Vagina (tissue), 2 donors: Measurements from ENCODE around the gene STK11IP.

Experiments used
- POLR2AphosphoS5 ChIP-seq, 2 donors: sonication (generic); formaldehyde crosslinking; IDR thresholded peaks; one replicate each; pipeline ENCODE4 v1.9.0; 2017; ENCODE audit warnings: antibody characterized with exemption in 2 of 2, mild to moderate bottlenecking in 2 of 2, low read depth in 1 of 2; ENCODE audit not compliant: insufficient read depth in 1 of 2
- TF ChIP-seq, protein P1 (sequence below), 3 experiments: fragments of 450-650 bp in 2 of 3; fragments of 200-600 bp in 1 of 3; sonication (generic) in 1 of 3; IDR thresholded peaks; one replicate each; pipeline ENCODE4 v1.5.1; 2017 to 2019; ENCODE audit warnings: antibody characterized with exemption in 3 of 3, mild to moderate bottlenecking in 2 of 3, moderate library complexity in 2 of 3

DNA sequence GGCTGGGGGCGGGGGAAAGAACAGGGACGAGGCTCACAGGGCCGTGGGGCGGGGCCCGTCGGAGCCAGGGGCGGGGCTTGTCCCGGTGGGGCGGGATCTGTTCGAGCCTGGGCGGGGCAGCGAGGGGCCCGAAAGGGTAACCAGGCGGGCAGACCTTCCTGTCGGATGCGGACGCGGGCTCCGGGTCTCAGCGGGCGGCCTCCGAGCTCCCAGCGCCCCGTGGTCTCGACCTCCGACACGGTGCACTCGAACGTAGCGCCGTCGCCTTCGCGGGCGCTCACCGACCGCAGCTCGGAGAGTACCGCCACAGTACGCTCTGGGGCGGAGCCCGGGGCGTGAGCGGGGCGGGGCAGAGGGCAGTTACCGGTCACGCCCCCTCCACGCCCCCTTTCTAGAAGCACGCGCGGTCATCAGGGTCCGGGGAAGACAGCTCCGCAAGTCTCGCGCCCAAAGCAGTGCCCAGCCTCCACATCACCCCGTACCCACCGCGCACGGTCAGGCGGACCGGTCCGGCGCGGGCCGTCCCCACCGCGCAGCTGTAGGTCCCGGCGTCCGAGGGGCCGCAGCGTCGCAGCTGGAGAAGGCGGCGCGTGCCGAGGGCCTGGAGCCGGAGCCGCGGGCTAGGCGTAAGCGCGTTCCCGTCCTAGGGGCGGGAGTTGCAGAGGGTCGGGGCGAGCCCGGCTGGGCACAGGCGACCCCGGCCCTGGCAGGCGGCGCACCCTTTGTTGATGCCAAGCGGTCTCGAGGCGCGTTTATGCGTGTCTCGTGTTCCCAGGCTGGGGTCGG, 45.1 kb upstream of the STK11IP start:
- peak; percentile 38 to 73 for TF ChIP-seq POLR2AphosphoS5 (IDR thresholded peaks at IDR 0.05; ENCODE audit: insufficient read depth in 1 of 2, low read depth in 1 of 2)
- TF ChIP-seq, protein P1, sequence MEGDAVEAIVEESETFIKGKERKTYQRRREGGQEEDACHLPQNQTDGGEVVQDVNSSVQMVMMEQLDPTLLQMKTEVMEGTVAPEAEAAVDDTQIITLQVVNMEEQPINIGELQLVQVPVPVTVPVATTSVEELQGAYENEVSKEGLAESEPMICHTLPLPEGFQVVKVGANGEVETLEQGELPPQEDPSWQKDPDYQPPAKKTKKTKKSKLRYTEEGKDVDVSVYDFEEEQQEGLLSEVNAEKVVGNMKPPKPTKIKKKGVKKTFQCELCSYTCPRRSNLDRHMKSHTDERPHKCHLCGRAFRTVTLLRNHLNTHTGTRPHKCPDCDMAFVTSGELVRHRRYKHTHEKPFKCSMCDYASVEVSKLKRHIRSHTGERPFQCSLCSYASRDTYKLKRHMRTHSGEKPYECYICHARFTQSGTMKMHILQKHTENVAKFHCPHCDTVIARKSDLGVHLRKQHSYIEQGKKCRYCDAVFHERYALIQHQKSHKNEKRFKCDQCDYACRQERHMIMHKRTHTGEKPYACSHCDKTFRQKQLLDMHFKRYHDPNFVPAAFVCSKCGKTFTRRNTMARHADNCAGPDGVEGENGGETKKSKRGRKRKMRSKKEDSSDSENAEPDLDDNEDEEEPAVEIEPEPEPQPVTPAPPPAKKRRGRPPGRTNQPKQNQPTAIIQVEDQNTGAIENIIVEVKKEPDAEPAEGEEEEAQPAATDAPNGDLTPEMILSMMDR (IDR thresholded peaks at IDR 0.05), result no peak
